Smooth muscle cell (in vitro differentiated cells): ENCODE data around the gene DNMBP. TPM values are rescaled to one million over a fixed set of nuclear protein-coding genes. Genes with fewer than 3 reads are reported as not detected.
"Not testable (repeated sequence)": the region's sequence is repeated elsewhere in the genome, so short reads cannot be mapped to it uniquely, and the experiment has no call there.

Experiments used
- DNase-seq: peaks from one replicate; lab custom pipeline; 2025; ENCODE audit not compliant: unreplicated experiment; lab: John Stamatoyannopoulos, UW
- H2AFZ ChIP-seq: fragments of 200-600 bp; sonication (generic); 2 replicates; pipeline ENCODE4 v1.6.0; 2016; ENCODE audit warnings: antibody characterized with exemption, low read depth, mild to moderate bottlenecking
- H3F3A ChIP-seq: fragments of 200-600 bp; sonication (generic); 2 replicates; pipeline ENCODE4 v1.6.0; 2017; ENCODE audit warnings: antibody characterized with exemption, low read depth
- H3K27ac ChIP-seq: fragments of 200-600 bp; sonication (generic); 2 replicates; pipeline ENCODE4 v1.5.1; 2016; ENCODE audit warnings: low read depth, mild to moderate bottlenecking
- H3K27me3 ChIP-seq: fragments of 200-600 bp; sonication (generic); 2 replicates; pipeline ENCODE4 v1.6.1; 2016; ENCODE audit warnings: low read depth, mild to moderate bottlenecking
- H3K36me3 ChIP-seq: fragments of 200-600 bp; sonication (generic); 2 replicates; pipeline ENCODE4 v1.5.1; 2016; ENCODE audit warnings: low read depth
- H3K4me1 ChIP-seq: fragments of 200-600 bp; sonication (generic); 2 replicates; pipeline ENCODE4 v1.5.1; 2016; ENCODE audit warnings: low read depth
- H3K4me2 ChIP-seq: fragments of 200-600 bp; sonication (generic); 2 replicates; pipeline ENCODE4 v1.6.0; 2016; ENCODE audit warnings: mild to moderate bottlenecking
- H3K4me3 ChIP-seq: fragments of 200-600 bp; sonication (generic); 2 replicates; pipeline ENCODE4 v1.5.1; 2016; ENCODE audit warnings: mild to moderate bottlenecking
- H3K79me2 ChIP-seq: fragments of 200-600 bp; sonication (generic); 2 replicates; pipeline ENCODE4 v1.6.0; 2016; ENCODE audit warnings: low read depth, mild to moderate bottlenecking
- H3K9ac ChIP-seq: fragments of 200-600 bp; sonication (generic); 2 replicates; pipeline ENCODE4 v1.6.0; 2016; ENCODE audit warnings: low read depth
- H3K9me3 ChIP-seq: fragments of 200-600 bp; sonication (generic); replicated peaks from 2 replicates; pipeline ENCODE4 v1.5.1; 2016; ENCODE audit warnings: low read depth
- H4K20me1 ChIP-seq: fragments of 200-600 bp; sonication (generic); 2 replicates; pipeline ENCODE4 v1.6.0; 2016; ENCODE audit warnings: low read depth
- CTCF ChIP-seq: fragments of 200-600 bp; sonication (generic); IDR thresholded peaks from 2 replicates; pipeline ENCODE4 v1.5.1; 2017; ENCODE audit warnings: borderline replicate concordance, mild to moderate bottlenecking, antibody characterized with exemption; ENCODE audit not compliant: insufficient read depth, poor library complexity, severe bottlenecking
- WGBS: methylation state at CpG from one replicate; pipeline ENCODE4 v1.1.7; 2016; ENCODE audit warnings: low lambda C conversion rate; 5-methylcytosine and 5-hydroxymethylcytosine counted together
- polyA plus RNA-seq: library from polyadenylated mRNA; unstranded; fragments of >200 nt; fragmentation: Nextera tagmentation; extraction: Ambion mirVana; gene quantifications from 2 replicates; pipeline ENCODE4 v1.2.1, GENCODE V29; 2016
- total RNA-seq: library from RNA; depleted of rRNA; stranded (reverse); fragments of >200 nt; gene quantifications from 2 replicates; pipeline ENCODE4 v1.2.3, GENCODE V29; 2014

The DNMBP gene
- total and polyA plus RNA-seq, 2 experiments from 2014 or later = 9.4 to 17.9 TPM

- WGBS = 94% methylated on average over 3 of the region's 3 CpGs
- Histone ChIP-seq H3K9ac (no peak overlapping the region), H3K27ac (peak overlapping the region; percentile 88), H3K4me2 (no peak overlapping the region), H3K4me1 (peaks cover 26% of the 10 kb centered on the region), H3K27me3 (no peaks in the 10 kb centered on the region), H3K4me3 (no peak overlapping the region), H2AFZ (no peak overlapping the region), H3F3A (peaks cover 21% of the 10 kb centered on the region), H4K20me1 (peaks cover 52% of the 10 kb centered on the region), H3K9me3 (no peaks in the 10 kb centered on the region), H3K79me2 (peaks cover 97% of the 10 kb centered on the region), H3K36me3 (no peaks in the 10 kb centered on the region)
- no peak for DNase-seq
- no peak for TF ChIP-seq CTCF
Observed at GRCh38 chr10:99995269-99995668, 14.5 kb downstream of the DNMBP start.

GRCh38 chr10:99994801-99995200, 14.9 kb downstream of the DNMBP start:
- DNase-seq = no peak
- 80% methylated on average over 5 of the region's 5 CpGs for WGBS
- Histone ChIP-seq H3K4me3 (no peak overlapping the region), H3K4me1 (peaks cover 22% of the 10 kb centered on the region), H3F3A (peaks cover 21% of the 10 kb centered on the region), H3K27me3 (no peaks in the 10 kb centered on the region), H3K79me2 (peaks cover 97% of the 10 kb centered on the region), H4K20me1 (peaks cover 52% of the 10 kb centered on the region), H3K27ac (peak overlapping the region; percentile 88), H2AFZ (no peak overlapping the region), H3K9ac (peak overlapping the region; percentile 39), H3K9me3 (no peaks in the 10 kb centered on the region), H3K36me3 (no peaks in the 10 kb centered on the region), H3K4me2 (peak overlapping the region; percentile 73)
- no peak for TF ChIP-seq CTCF

GRCh38 chr10:99993701-99994689, 15.8 kb downstream of the DNMBP start:
- Histone ChIP-seq H3K27me3 (no peaks in the 10 kb centered on the region), H3K36me3 (no peaks in the 10 kb centered on the region), H3K9me3 (no peaks in the 10 kb centered on the region), H3K27ac (peak overlapping the region; percentile 88), H3K4me2 (peak overlapping the region; percentile 73), H3K9ac (peak overlapping the region; percentile 39), H3K79me2 (peaks cover 97% of the 10 kb centered on the region), H3F3A (peaks cover 21% of the 10 kb centered on the region), H4K20me1 (peaks cover 52% of the 10 kb centered on the region), H3K4me3 (peak overlapping the region; percentile 19), H3K4me1 (peaks cover 22% of the 10 kb centered on the region), H2AFZ (no peak overlapping the region)
- TF ChIP-seq CTCF = no peak
- 29% methylated on average over 8 of the region's 8 CpGs for WGBS
- DNase-seq = peak; percentile 13

GRCh38 chr10:99985637-99986036, 24.1 kb downstream of the DNMBP start:
- WGBS = 90% methylated on average over 5 of the region's 5 CpGs
- H3F3A ChIP-seq = peaks cover 31% of the 10 kb centered on the region

More at GRCh38 chr10:99985637-99986036, 24.1 kb downstream of the DNMBP start:
- not testable (repeated sequence) for H3K27me3 ChIP-seq, H2AFZ ChIP-seq, H3K9ac ChIP-seq, H3K36me3 ChIP-seq, H3K9me3 ChIP-seq, DNase-seq, H3K4me3 ChIP-seq, H3K4me2 ChIP-seq
- H4K20me1 ChIP-seq = peaks cover 26% of the 10 kb centered on the region
- H3K79me2 ChIP-seq = peaks cover 87% of the 10 kb centered on the region
- peak overlapping the region; percentile 93 for H3K27ac ChIP-seq
- peaks cover 15% of the 10 kb centered on the region for H3K4me1 ChIP-seq
